Measurements from ENCODE around the gene TCHP. TPM values are rescaled to one million over a fixed set of nuclear protein-coding genes. Genes with fewer than 3 reads are reported as not detected.

TCHP gene
- total and polyA plus RNA-seq, 2 of the 13 experiments (the other 11 are each of a cell fraction or from before 2014, with no cell fraction given): 6.7 to 12.2 TPM

- TF ChIP-seq EP300 (IDR thresholded peaks at IDR 0.05; ENCODE audit: low read depth in 2 of 2, low read length in 2 of 2) (peak in 1 of 2 experiments; percentile 89; a peak in 2 of 4 replicates), EP300 (CRISPR knock-in tag; IDR thresholded peaks at IDR 0.05; ENCODE audit: borderline replicate concordance) (peak; percentile 67), ZNF484 (CRISPR knock-in tag; IDR thresholded peaks at IDR 0.05; ENCODE audit: borderline replicate concordance, low read depth) (no peak), HMGA1 (CRISPR knock-in tag; conservative IDR thresholded peaks at IDR 0.05) (no peak), ATF7-NPFF (CRISPR knock-in tag; IDR thresholded peaks at IDR 0.05; ENCODE audit: low read depth) (no peak), ZNF776 (CRISPR knock-in tag; IDR thresholded peaks at IDR 0.05) (no peak), ZNF589 (CRISPR knock-in tag; conservative IDR thresholded peaks at IDR 0.05) (no peak), ZNF253 (CRISPR knock-in tag; IDR thresholded peaks at IDR 0.05; ENCODE audit: borderline replicate concordance) (no peak), HOXA5 (CRISPR knock-in tag; IDR thresholded peaks at IDR 0.05) (peak; percentile 25; the same call in 1 of the 2 replicates), ATF7 (IDR thresholded peaks at IDR 0.05) (no peak), ATF7 (CRISPR knock-in tag; IDR thresholded peaks at IDR 0.05) (peak; percentile 72), ZNF546 (CRISPR knock-in tag; conservative IDR thresholded peaks at IDR 0.05) (no peak), SRSF9 (IDR thresholded peaks at IDR 0.05; ENCODE audit: borderline replicate concordance, insufficient read depth, low read depth, low read length, poor library complexity, severe bottlenecking) (no peak), TCF7 (IDR thresholded peaks at IDR 0.05; ENCODE audit: low read depth) (peak; percentile 25; the same call in 1 of the 2 replicates), TBL1XR1 (IDR thresholded peaks at IDR 0.05; ENCODE audit: borderline replicate concordance, low read length, partially characterized antibody) (no peak), ZNF704 (CRISPR knock-in tag; IDR thresholded peaks at IDR 0.05; ENCODE audit: borderline replicate concordance) (no peak), RFX3 (CRISPR knock-in tag; IDR thresholded peaks at IDR 0.05) (no peak), GABPB1 (CRISPR knock-in tag; IDR thresholded peaks at IDR 0.05) (peak; percentile 79), NFKBIZ (CRISPR knock-in tag; IDR thresholded peaks at IDR 0.05) (peak; percentile 75), PLSCR1 (CRISPR knock-in tag; IDR thresholded peaks at IDR 0.05; ENCODE audit: borderline replicate concordance) (no peak), FOXM1 (CRISPR knock-in tag; IDR thresholded peaks at IDR 0.05) (no peak), DMAP1 (CRISPR knock-in tag; IDR thresholded peaks at IDR 0.05) (peak; percentile 39), KDM2A (CRISPR knock-in tag; IDR thresholded peaks at IDR 0.05; ENCODE audit: borderline replicate concordance, low read depth) (peak; percentile 28; the same call in 1 of the 2 replicates), NFIC (IDR thresholded peaks at IDR 0.05; ENCODE audit: low read length) (peak; percentile 54), CHD4 (IDR thresholded peaks at IDR 0.05; ENCODE audit: borderline replicate concordance, low read length) (peak; percentile 92; the same call in 1 of the 2 replicates), ZNF550 (CRISPR knock-in tag; IDR thresholded peaks at IDR 0.05; ENCODE audit: borderline replicate concordance) (peak; percentile 29; the same call in 1 of the 2 replicates), AHR (CRISPR knock-in tag; IDR thresholded peaks at IDR 0.05) (no peak)
- TF ChIP-seq, protein P1, sequence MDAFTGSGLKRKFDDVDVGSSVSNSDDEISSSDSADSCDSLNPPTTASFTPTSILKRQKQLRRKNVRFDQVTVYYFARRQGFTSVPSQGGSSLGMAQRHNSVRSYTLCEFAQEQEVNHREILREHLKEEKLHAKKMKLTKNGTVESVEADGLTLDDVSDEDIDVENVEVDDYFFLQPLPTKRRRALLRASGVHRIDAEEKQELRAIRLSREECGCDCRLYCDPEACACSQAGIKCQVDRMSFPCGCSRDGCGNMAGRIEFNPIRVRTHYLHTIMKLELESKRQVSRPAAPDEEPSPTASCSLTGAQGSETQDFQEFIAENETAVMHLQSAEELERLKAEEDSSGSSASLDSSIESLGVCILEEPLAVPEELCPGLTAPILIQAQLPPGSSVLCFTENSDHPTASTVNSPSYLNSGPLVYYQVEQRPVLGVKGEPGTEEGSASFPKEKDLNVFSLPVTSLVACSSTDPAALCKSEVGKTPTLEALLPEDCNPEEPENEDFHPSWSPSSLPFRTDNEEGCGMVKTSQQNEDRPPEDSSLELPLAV (CRISPR knock-in tag; conservative IDR thresholded peaks at IDR 0.05; ENCODE audit: low read depth): no peak
Measured at GRCh38 chr12:109863847-109864712, 36.0 kb upstream of the TCHP start (continued).

All from HepG2 (cell line).